ENCODE data around the gene CMTM1.

DNA sequence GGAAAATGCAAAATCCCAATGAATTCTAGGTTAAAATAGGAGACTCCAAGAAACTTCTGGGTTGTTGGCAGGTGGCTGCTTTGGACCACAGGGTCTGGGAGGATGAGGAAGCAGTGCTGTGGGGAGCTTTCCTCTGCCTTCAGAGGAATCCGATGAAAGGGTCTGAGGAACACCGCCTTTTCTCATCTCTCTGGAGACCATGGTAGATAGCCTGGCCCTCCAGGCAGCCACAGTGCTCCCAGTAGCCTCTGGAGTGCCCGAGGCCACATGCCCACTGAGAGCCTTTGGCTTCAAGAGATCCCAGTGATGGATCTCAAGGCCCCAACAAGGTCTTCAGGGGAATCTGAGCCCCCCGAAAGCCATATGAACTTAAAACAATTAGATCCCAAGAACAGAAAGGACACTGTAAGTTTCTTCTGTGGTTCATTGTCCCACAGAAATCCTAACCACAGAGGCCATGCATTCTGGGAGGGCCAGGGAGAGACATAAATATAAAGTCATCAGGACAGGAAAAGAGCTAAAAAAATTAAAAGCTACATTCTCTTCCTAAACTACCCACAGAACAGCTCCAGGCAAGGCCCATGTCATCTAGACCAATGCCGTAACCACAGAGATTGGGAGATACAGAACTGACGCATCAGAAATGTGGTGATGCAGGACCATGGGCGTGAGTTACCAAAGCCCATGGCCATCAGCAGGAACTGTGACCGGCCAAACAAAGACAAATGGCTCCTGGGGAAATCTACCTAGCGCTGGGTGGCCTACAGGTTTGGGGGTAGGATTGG, 40.7 kb upstream of the CMTM1 start:
- TF ChIP-seq, protein P1, sequence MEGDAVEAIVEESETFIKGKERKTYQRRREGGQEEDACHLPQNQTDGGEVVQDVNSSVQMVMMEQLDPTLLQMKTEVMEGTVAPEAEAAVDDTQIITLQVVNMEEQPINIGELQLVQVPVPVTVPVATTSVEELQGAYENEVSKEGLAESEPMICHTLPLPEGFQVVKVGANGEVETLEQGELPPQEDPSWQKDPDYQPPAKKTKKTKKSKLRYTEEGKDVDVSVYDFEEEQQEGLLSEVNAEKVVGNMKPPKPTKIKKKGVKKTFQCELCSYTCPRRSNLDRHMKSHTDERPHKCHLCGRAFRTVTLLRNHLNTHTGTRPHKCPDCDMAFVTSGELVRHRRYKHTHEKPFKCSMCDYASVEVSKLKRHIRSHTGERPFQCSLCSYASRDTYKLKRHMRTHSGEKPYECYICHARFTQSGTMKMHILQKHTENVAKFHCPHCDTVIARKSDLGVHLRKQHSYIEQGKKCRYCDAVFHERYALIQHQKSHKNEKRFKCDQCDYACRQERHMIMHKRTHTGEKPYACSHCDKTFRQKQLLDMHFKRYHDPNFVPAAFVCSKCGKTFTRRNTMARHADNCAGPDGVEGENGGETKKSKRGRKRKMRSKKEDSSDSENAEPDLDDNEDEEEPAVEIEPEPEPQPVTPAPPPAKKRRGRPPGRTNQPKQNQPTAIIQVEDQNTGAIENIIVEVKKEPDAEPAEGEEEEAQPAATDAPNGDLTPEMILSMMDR (conservative IDR thresholded peaks at IDR 0.05; ENCODE audit: low read length): no peak
- no peak for TF ChIP-seq EZH2phosphoT487 (IDR thresholded peaks at IDR 0.05; ENCODE audit: borderline replicate concordance)
